Loucy (cell line): ENCODE data around the gene CACNB1.

Source experiments
- H2AFZ ChIP-seq: fragments of 200-600 bp; sonication (generic); 2 replicates; pipeline ENCODE4 v1.6.0; 2016; ENCODE audit warnings: antibody characterized with exemption, mild to moderate bottlenecking, low read length, moderate library complexity
- H3F3A ChIP-seq: fragments of 200-600 bp; 2 replicates; pipeline ENCODE4 v1.6.0; 2016; ENCODE audit warnings: antibody characterized with exemption, low read depth, mild to moderate bottlenecking
- H3K27me3 ChIP-seq: fragments of 200-600 bp; sonication (generic); 2 replicates; pipeline ENCODE4 v1.6.1; 2014; ENCODE audit warnings: low read length, mild to moderate bottlenecking; ENCODE audit not compliant: insufficient read depth, poor library complexity, severe bottlenecking
- H3K36me3 ChIP-seq: fragments of 200-600 bp; sonication (generic); 2 replicates; pipeline ENCODE4 v1.6.1; 2016; ENCODE audit warnings: low read length; ENCODE audit not compliant: insufficient read depth
- H3K4me1 ChIP-seq: fragments of 200-600 bp; sonication (generic); 2 replicates; pipeline ENCODE4 v1.5.1; 2014; ENCODE audit warnings: low read length, mild to moderate bottlenecking; ENCODE audit not compliant: insufficient read depth, poor library complexity, severe bottlenecking
- H3K4me2 ChIP-seq: fragments of 200-600 bp; sonication (generic); 2 replicates; pipeline ENCODE4 v1.6.0; 2014; ENCODE audit warnings: antibody characterized with exemption, low read length, low read depth, mild to moderate bottlenecking; ENCODE audit not compliant: poor library complexity, severe bottlenecking
- H3K4me3 ChIP-seq: fragments of 200-600 bp; sonication (generic); 2 replicates; pipeline ENCODE4 v1.5.1; 2014; ENCODE audit warnings: low read length, mild to moderate bottlenecking, mixed read lengths; ENCODE audit not compliant: poor library complexity, severe bottlenecking
- H3K79me2 ChIP-seq: fragments of 200-600 bp; sonication (generic); 2 replicates; pipeline ENCODE4 v1.6.1; 2014; ENCODE audit warnings: low read length; ENCODE audit not compliant: insufficient read depth
- H3K9ac ChIP-seq: fragments of 200-600 bp; sonication (generic); 2 replicates; pipeline ENCODE4 v1.6.0; 2014; ENCODE audit warnings: mild to moderate bottlenecking, low read depth, low read length, moderate library complexity; ENCODE audit not compliant: poor library complexity, severe bottlenecking
- H3K9me2 ChIP-seq: fragments of 200-600 bp; sonication (generic); replicated peaks from 2 replicates; pipeline ENCODE4 v1.6.1; 2016; ENCODE audit warnings: low read depth, low read length, mixed read lengths
- H3K9me3 ChIP-seq: fragments of 200-600 bp; sonication (generic); 2 replicates; pipeline ENCODE4 v1.6.1; 2014; ENCODE audit warnings: mild to moderate bottlenecking, antibody characterized with exemption, low read length, low read depth; ENCODE audit not compliant: insufficient read depth
- H4K20me1 ChIP-seq: fragments of 200-600 bp; sonication (generic); 2 replicates; pipeline ENCODE4 v1.6.0; 2014; ENCODE audit warnings: antibody characterized with exemption, low read length, mild to moderate bottlenecking; ENCODE audit not compliant: insufficient read depth, poor library complexity, severe bottlenecking
- EZH2phosphoT487 ChIP-seq: fragments of 200-600 bp; IDR thresholded peaks from 2 replicates; pipeline ENCODE4 v1.6.1; 2018; ENCODE audit warnings: antibody characterized with exemption, mild to moderate bottlenecking, moderate library complexity, borderline replicate concordance
- TF ChIP-seq, protein P1 (sequence below): fragments of 200-600 bp; sonication (generic); conservative IDR thresholded peaks from 2 replicates; pipeline ENCODE4 v1.5.1; 2014; ENCODE audit warnings: mild to moderate bottlenecking, antibody characterized with exemption, low read length

The CACNB1 gene

GRCh38 chr17:39125143-39125875 is 72.2 kb downstream of the CACNB1 start:
- TF ChIP-seq, protein P1, sequence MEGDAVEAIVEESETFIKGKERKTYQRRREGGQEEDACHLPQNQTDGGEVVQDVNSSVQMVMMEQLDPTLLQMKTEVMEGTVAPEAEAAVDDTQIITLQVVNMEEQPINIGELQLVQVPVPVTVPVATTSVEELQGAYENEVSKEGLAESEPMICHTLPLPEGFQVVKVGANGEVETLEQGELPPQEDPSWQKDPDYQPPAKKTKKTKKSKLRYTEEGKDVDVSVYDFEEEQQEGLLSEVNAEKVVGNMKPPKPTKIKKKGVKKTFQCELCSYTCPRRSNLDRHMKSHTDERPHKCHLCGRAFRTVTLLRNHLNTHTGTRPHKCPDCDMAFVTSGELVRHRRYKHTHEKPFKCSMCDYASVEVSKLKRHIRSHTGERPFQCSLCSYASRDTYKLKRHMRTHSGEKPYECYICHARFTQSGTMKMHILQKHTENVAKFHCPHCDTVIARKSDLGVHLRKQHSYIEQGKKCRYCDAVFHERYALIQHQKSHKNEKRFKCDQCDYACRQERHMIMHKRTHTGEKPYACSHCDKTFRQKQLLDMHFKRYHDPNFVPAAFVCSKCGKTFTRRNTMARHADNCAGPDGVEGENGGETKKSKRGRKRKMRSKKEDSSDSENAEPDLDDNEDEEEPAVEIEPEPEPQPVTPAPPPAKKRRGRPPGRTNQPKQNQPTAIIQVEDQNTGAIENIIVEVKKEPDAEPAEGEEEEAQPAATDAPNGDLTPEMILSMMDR, result no peak
- TF ChIP-seq EZH2phosphoT487, result no peak

DNA sequence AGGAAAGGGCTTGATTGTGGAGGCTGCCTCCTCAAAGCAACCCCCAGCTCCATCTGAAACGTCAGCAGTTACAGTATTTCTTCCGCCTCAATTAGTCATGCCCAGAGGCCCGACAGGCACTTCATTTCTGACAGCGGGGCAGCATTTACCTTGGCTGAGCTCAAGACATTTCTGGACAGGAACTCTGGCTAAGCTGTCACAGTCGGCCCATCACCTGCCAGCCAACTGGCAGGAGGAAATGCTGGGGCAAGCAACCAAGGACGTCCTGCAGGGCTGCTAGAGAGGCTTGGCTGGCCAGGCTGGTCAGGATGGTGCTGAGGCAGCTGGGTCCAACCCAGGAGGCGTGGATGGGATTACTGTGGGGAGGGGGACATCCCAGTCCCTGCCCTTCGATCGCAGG is 73.8 kb downstream of the CACNB1 start:
- no peak overlapping the region for H3K4me3 ChIP-seq
- H3K9me3 ChIP-seq, result no peaks in the 10 kb centered on the region

More at GRCh38 chr17:39125143-39125875, 72.2 kb downstream of the CACNB1 start:
- H3K9me3 ChIP-seq, result no peaks in the 10 kb centered on the region
- H3K79me2 ChIP-seq, result no peaks in the 10 kb centered on the region
- H3K9me2 ChIP-seq, result no peaks in the 10 kb centered on the region
- H3K9ac ChIP-seq, result no peak overlapping the region
- no peak overlapping the region for H3K4me3 ChIP-seq
- H3K4me2 ChIP-seq, result no peak overlapping the region
- H3K27me3 ChIP-seq, result no peaks in the 10 kb centered on the region
- no peaks in the 10 kb centered on the region for H4K20me1 ChIP-seq
- no peaks in the 10 kb centered on the region for H3K36me3 ChIP-seq
- no peaks in the 10 kb centered on the region for H3F3A ChIP-seq
- H2AFZ ChIP-seq, result no peak overlapping the region
- H3K4me1 ChIP-seq, result no peaks in the 10 kb centered on the region

More for the DNA sequence above, 73.8 kb downstream of the CACNB1 start:
- H3K27me3 ChIP-seq, result no peaks in the 10 kb centered on the region
- no peaks in the 10 kb centered on the region for H3K9me2 ChIP-seq
- no peaks in the 10 kb centered on the region for H4K20me1 ChIP-seq
- H2AFZ ChIP-seq, result no peak overlapping the region
- TF ChIP-seq EZH2phosphoT487, result no peak
- TF ChIP-seq, protein P1, result no peak
- H3K9ac ChIP-seq, result no peak overlapping the region
- no peak overlapping the region for H3K4me2 ChIP-seq
- H3K4me1 ChIP-seq, result no peaks in the 10 kb centered on the region
- H3F3A ChIP-seq, result no peaks in the 10 kb centered on the region
- H3K36me3 ChIP-seq, result no peaks in the 10 kb centered on the region
- H3K79me2 ChIP-seq, result no peaks in the 10 kb centered on the region
